NCI-H2196 treated with DMSO at 0.1 percent for 48 hours (cell line): Measurements from ENCODE around the gene TCP10L.

Experiments used
- DNase-seq: peaks from one replicate; lab custom pipeline; 2025; ENCODE audit not compliant: unreplicated experiment; lab: John Stamatoyannopoulos, UW

The TCP10L gene

GRCh38 chr21:32523988-32524719 is 61.2 kb downstream of the TCP10L start:
- DNase-seq, result no peak
